ENCODE measurements around the gene TMEM131.

The TMEM131 gene

GRCh38 chr2:97808816-97809215 lies 186.9 kb downstream of the TMEM131 start:
- TF ChIP-seq CTCF (IDR thresholded peaks at IDR 0.05; ENCODE audit: low read depth, low read length) = no peak
- no peak for DNase-seq (ENCODE audit: extremely low read depth, low read depth)

- TF ChIP-seq CTCF (IDR thresholded peaks at IDR 0.05; ENCODE audit: low read depth, low read length) = peak; percentile 95
Observed at GRCh38 chr2:97806738-97807618, 188.8 kb downstream of the TMEM131 start.

GRCh38 chr2:97805776-97806175 lies 190.0 kb downstream of the TMEM131 start:
- no peak for DNase-seq (ENCODE audit: extremely low read depth, low read depth)
- TF ChIP-seq CTCF (IDR thresholded peaks at IDR 0.05; ENCODE audit: low read depth, low read length) = no peak

More at GRCh38 chr2:97806738-97807618, 188.8 kb downstream of the TMEM131 start:
- peak; percentile 36 for DNase-seq (ENCODE audit: extremely low read depth, low read depth)

- TF ChIP-seq CTCF (IDR thresholded peaks at IDR 0.05; ENCODE audit: low read depth, low read length) = no peak
- no peak for DNase-seq (ENCODE audit: extremely low read depth, low read depth)
Observed at GRCh38 chr2:97801028-97801427, 194.7 kb downstream of the TMEM131 start.

- DNase-seq (ENCODE audit: extremely low read depth, low read depth) = no peak
- TF ChIP-seq CTCF (IDR thresholded peaks at IDR 0.05; ENCODE audit: low read depth, low read length) = no peak
Observed at GRCh38 chr2:97798416-97798815, 197.3 kb downstream of the TMEM131 start.

- no peak for DNase-seq (ENCODE audit: extremely low read depth, low read depth)
- no peak for TF ChIP-seq CTCF (IDR thresholded peaks at IDR 0.05; ENCODE audit: low read depth, low read length)
Observed at GRCh38 chr2:97797355-97797754, 198.4 kb downstream of the TMEM131 start.

- TF ChIP-seq CTCF (IDR thresholded peaks at IDR 0.05; ENCODE audit: low read depth, low read length) = no peak
- DNase-seq (ENCODE audit: extremely low read depth, low read depth) = no peak
Observed at GRCh38 chr2:97796465-97797126, 199.2 kb downstream of the TMEM131 start.

Data from AG09319 (cell line).